Cardiac muscle cell (in vitro differentiated cells and primary cell): ENCODE data around the gene BCDIN3D. TPM values are rescaled to one million over a fixed set of nuclear protein-coding genes. Genes with fewer than 3 reads are reported as not detected.

Experiments used
- DNase-seq, 2 donors: peaks; one replicate each; pipeline versions ENCODE4 v3.0.0 to v3.0.0-alpha.2; 2010 to 2017; ENCODE audit warnings: low read depth in 1 of 2, low spot score in 1 of 2
- H3K27ac ChIP-seq: fragments of 200-600 bp; sonication (generic); 2 replicates; pipeline ENCODE4 v1.5.1; 2016
- H3K27me3 ChIP-seq: fragments of 200-600 bp; sonication (generic); 2 replicates; pipeline ENCODE4 v1.6.0; 2016; ENCODE audit warnings: control low read depth
- H3K36me3 ChIP-seq: fragments of 200-600 bp; sonication (generic); 2 replicates; pipeline ENCODE4 v1.5.1; 2016; ENCODE audit warnings: control low read depth
- H3K4me1 ChIP-seq: fragments of 200-600 bp; sonication (generic); 2 replicates; pipeline ENCODE4 v1.8.1; 2017; ENCODE audit warnings: low read depth, mild to moderate bottlenecking, mixed run types
- H3K4me3 ChIP-seq: fragments of 200-600 bp; sonication (generic); 2 replicates; pipeline ENCODE4 v1.5.1; 2016; ENCODE audit warnings: mild to moderate bottlenecking
- H3K9me3 ChIP-seq: fragments of 200-600 bp; sonication (generic); 2 replicates; pipeline ENCODE4 v1.5.1; 2017; ENCODE audit warnings: low read depth, mild to moderate bottlenecking, control low read depth
- polyA plus RNA-seq: library from polyadenylated mRNA; unstranded; fragments of >200 nt; fragmentation: Nextera tagmentation; extraction: Ambion mirVana; gene quantifications from 2 replicates; pipeline ENCODE4 v1.2.1, GENCODE V29; 2016
- total RNA-seq: library from RNA; depleted of rRNA; stranded (reverse); fragments of >200 nt; gene quantifications from 2 replicates; pipeline ENCODE4 v1.2.3, GENCODE V29; 2016
- TF ChIP-seq, protein P1 (sequence below): IDR thresholded peaks from 2 replicates; pipeline ENCODE4 v1.5.1; 2012; ENCODE audit warnings: low read depth, mild to moderate bottlenecking, low read length

Gene BCDIN3D
- total and polyA plus RNA-seq, 2 experiments from 2014 or later: 5.9 to 8.9 TPM

DNA sequence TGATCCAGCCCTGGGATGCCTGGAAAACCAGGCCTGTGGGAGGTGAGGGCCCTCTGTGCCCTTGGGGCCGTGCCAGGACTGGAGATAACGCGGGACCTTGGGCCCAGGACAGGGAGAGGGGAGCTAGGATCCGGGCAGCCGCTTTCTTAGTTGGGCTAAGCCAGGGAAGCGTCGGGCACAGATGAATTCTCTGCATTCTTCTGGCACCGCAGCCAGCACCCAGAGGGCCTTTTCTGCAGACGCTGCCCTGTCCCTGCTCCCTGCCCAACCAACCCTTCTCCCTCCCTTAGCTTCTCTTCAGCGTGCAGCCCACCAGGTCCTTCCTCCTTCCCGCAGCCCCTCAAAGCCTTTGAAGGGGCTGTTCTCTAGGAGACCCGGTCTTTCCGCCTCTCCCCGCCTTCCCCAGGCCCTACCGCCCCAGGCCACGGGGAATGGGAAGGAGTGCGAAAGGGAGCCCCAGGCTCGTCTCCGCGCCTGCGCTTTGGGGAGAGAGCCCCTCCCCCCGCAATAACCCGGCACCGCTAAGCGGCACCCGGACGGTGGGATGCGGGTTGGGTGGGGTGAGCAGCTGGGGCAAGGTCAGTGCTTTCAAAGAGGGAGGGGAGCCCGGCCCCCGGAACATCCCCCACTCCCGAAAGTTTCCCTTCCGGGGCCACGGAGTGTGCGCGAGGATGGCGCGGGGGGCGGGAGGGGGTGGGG is 15.4 kb downstream of the BCDIN3D start:
- no peaks in the 10 kb centered on the region for H3K9me3 ChIP-seq
- peak overlapping the region; percentile 94 for H3K27ac ChIP-seq
- peaks cover 23% of the 10 kb centered on the region for H3K4me1 ChIP-seq
- DNase-seq: peak; percentile 83 to 87
- peak overlapping the region; percentile 65 for H3K4me3 ChIP-seq
- H3K36me3 ChIP-seq: no peaks in the 10 kb centered on the region
- H3K27me3 ChIP-seq: no peaks in the 10 kb centered on the region
- TF ChIP-seq, protein P1, sequence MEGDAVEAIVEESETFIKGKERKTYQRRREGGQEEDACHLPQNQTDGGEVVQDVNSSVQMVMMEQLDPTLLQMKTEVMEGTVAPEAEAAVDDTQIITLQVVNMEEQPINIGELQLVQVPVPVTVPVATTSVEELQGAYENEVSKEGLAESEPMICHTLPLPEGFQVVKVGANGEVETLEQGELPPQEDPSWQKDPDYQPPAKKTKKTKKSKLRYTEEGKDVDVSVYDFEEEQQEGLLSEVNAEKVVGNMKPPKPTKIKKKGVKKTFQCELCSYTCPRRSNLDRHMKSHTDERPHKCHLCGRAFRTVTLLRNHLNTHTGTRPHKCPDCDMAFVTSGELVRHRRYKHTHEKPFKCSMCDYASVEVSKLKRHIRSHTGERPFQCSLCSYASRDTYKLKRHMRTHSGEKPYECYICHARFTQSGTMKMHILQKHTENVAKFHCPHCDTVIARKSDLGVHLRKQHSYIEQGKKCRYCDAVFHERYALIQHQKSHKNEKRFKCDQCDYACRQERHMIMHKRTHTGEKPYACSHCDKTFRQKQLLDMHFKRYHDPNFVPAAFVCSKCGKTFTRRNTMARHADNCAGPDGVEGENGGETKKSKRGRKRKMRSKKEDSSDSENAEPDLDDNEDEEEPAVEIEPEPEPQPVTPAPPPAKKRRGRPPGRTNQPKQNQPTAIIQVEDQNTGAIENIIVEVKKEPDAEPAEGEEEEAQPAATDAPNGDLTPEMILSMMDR: no peak

DNA sequence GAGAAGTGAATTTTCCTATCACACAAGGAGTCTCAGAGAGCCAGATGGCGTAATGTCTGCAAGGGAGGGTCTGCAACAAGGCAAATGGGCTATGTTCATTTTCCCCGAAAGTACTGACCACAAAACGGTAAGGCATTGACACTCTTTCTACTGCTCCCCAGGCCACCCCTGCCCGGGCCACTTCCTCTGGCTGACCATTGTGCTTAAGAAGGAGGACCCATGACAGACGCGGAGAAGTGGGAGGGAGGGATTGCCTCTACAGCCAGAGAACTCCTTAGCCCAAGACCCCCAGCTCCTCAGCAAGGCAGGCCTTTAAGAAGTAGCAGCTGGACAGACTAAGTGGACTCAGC is 15.9 kb downstream of the BCDIN3D start:
- no peaks in the 10 kb centered on the region for H3K27me3 ChIP-seq
- peak overlapping the region; percentile 94 for H3K27ac ChIP-seq
- H3K4me3 ChIP-seq: peak overlapping the region; percentile 65
- TF ChIP-seq, protein P1: no peak
- H3K9me3 ChIP-seq: no peaks in the 10 kb centered on the region
- DNase-seq: no peak
- H3K36me3 ChIP-seq: no peaks in the 10 kb centered on the region
- peaks cover 23% of the 10 kb centered on the region for H3K4me1 ChIP-seq

DNA sequence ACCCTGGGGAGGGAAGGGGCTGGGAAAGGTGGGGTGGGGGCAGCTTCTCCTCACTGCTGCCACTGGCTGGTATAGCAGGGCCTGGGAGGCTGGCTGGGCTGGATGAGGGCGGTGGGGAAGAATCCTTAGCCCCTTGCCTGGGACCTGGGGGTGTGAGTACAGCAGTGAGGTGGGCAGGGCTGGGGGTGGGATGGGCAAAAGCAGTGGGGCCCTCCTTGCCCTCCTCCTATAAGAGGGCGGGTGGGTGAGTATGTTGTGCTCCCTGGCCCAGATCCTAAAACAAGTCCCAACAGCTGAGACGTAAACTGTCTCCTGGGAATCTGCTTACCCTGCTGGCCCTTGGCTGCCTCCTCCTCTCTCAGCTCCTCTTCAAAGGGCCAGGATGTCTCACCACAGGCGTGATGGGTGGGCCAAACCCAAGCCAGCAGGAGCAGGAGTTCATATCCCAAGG is 16.9 kb downstream of the BCDIN3D start:
- no peak overlapping the region for H3K27ac ChIP-seq
- peak in 1 of 2 donors; percentile 59 for DNase-seq
- H3K4me3 ChIP-seq: no peak overlapping the region
- H3K4me1 ChIP-seq: peaks cover 23% of the 10 kb centered on the region
- TF ChIP-seq, protein P1: no peak
- H3K9me3 ChIP-seq: no peaks in the 10 kb centered on the region
- no peaks in the 10 kb centered on the region for H3K27me3 ChIP-seq
- no peaks in the 10 kb centered on the region for H3K36me3 ChIP-seq

DNA sequence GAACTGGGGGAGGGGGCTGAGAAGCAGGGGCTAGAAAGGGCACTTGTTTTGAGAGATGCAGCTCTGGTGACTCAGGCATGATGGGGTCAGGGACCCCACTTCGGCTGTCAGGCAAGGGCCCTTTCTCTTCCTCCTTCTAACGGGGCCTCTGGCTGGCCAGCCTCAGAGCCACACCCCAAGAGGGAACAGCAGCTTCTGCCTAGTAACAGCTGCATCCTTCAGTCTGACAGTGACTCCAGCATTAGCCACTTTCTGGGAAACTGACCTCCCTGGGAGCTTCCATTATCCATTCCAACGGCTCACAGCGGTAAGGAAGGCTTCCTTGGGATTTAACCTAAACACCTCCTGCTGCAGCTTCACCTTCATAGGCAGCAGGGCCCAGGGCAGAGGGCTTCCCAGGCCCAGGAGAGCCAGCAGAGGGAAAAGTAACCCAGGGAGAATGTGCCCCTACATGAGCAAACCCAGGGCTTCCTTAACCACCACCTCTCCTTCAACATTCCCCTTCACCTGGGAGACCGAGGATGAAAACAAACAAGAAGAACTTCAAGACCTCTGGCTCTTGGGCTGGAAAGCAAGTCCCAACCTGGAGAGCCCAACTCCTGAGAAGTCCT is 17.4 kb downstream of the BCDIN3D start:
- peaks cover 23% of the 10 kb centered on the region for H3K4me1 ChIP-seq
- TF ChIP-seq, protein P1: no peak
- no peaks in the 10 kb centered on the region for H3K27me3 ChIP-seq
- no peak overlapping the region for H3K27ac ChIP-seq
- no peak overlapping the region for H3K4me3 ChIP-seq
- H3K36me3 ChIP-seq: no peaks in the 10 kb centered on the region
- H3K9me3 ChIP-seq: no peaks in the 10 kb centered on the region
- DNase-seq: peak in 1 of 2 donors; percentile 47

DNA sequence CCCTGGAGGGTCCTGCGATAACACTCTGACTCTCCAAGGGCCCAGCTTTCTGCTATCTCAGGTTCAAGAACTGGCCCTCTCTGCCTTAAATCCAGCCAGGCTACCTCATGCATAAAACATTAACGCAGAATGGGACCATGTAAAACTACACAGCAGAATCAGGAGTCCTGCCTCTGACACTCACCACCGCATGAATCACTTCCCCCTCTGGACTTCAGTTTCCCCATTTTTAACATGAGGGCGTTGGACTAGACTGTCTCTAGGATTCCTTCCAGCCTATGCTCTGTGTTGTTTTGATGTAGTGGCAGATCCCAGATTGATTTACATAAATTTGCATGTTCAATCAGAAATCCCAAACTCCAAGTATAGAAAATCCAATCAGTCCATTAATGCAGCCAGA is 18.0 kb downstream of the BCDIN3D start:
- TF ChIP-seq, protein P1: no peak
- no peak overlapping the region for H3K4me3 ChIP-seq
- H3K9me3 ChIP-seq: no peaks in the 10 kb centered on the region
- H3K27me3 ChIP-seq: no peaks in the 10 kb centered on the region
- H3K36me3 ChIP-seq: no peaks in the 10 kb centered on the region
- peaks cover 23% of the 10 kb centered on the region for H3K4me1 ChIP-seq
- no peak overlapping the region for H3K27ac ChIP-seq
- peak in 1 of 2 donors; percentile 62 for DNase-seq
